D341Med (cell line): ENCODE data around the gene EGLN2.
A peak's percentile ranks its signal among the peaks of the same experiment; 100 is the strongest.
"Not testable (repeated sequence)": the region's sequence is repeated elsewhere in the genome, so short reads cannot be mapped to it uniquely, and the experiment has no call there.

Experiments
- DNase-seq: peaks from one replicate; pipeline ENCODE4 v3.0.0; 2012; ENCODE audit warnings: low spot score

EGLN2 gene

GRCh38 chr19:40798683-40799557 is at the start of gene EGLN2:
TSS of gene EGLN2 (plus strand) at chr19:40799191. CDS start at chr19:40800573, 1,382 bp downstream.
- peak; percentile 99 for DNase-seq

GRCh38 chr19:40750058-40750873 is 48.7 kb upstream of the EGLN2 start, which contains the start of gene ACTMAP:
TSS of gene ACTMAP (minus strand) at chr19:40750477. CDS start at chr19:40749803, 674 bp downstream.
- DNase-seq = peak; percentile 97

- DNase-seq = peak; percentile 95
These were observed 48.0 kb upstream of the EGLN2 start, which contains the start of gene SNRPA for GRCh38 chr19:40750874-40751537. TSS of gene SNRPA (plus strand) at chr19:40751203. CDS start at chr19:40751409, 206 bp downstream.

DNA sequence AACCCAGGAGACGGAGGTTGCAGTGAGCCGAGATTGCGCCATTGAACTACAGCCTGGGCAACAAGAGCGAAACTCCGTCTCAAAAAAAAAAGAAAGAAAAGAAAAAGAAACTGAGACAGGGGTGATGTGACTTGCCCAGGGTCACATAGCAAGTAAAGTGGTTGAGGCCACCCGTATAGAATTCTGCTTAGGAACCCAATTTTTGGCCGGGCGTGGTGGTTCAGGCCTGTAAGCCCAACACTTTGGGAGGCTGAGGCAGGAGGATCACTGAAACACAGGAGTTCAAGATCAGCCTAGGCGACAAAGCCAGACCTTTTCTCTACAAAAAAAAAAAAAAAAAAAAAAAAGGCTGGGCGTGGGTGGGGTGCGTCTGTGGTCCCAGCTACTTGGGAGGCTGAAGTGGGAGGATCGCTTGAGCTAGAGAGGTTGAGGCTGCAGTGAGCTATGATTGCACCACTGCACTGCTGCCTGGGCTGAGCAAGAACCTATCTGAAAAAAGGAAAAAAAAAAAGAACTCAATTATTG is 46.7 kb upstream of the EGLN2 start:
- DNase-seq = no peak

- no peak for DNase-seq
These were observed 44.3 kb upstream of the EGLN2 start for GRCh38 chr19:40754611-40755247.

DNA sequence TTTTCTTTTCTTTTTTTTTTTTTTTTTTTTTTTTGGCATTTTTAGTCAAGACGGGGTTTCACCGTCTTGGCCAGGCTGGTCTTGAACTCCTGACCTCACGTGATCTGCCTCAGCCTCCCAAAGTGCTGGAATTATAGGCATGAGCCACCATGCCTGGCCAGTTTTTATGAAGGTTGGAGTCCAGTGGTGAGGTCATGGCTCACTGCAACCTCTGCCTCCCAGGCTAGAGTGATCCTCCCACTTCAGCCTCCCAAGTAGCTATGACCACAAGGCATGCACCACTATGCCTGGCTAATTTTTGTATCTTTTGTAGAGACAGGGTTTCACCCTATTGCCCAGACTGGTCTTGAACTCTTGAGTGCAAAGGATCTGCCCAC is 43.8 kb upstream of the EGLN2 start:
- DNase-seq = no peak

DNA sequence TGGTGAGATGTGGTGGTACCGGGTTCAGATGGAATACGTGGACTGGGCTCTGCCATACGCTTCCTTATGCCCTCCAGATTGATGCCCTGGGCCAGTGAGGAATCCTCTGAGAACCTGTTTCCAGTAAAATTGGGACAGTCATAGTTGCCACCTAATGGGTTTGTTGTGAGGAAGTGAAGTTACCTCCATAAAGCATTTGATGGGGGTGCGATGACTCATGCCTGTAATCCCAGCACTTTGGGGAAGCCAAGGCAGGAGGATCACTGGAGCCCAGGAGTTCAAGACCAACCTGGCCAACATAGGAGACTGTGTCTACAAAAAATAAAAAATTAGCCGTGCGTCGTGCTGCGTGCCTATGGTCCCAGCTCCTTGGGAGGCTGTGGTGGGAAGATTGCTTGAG is 43.2 kb upstream of the EGLN2 start:
- no peak for DNase-seq

DNA sequence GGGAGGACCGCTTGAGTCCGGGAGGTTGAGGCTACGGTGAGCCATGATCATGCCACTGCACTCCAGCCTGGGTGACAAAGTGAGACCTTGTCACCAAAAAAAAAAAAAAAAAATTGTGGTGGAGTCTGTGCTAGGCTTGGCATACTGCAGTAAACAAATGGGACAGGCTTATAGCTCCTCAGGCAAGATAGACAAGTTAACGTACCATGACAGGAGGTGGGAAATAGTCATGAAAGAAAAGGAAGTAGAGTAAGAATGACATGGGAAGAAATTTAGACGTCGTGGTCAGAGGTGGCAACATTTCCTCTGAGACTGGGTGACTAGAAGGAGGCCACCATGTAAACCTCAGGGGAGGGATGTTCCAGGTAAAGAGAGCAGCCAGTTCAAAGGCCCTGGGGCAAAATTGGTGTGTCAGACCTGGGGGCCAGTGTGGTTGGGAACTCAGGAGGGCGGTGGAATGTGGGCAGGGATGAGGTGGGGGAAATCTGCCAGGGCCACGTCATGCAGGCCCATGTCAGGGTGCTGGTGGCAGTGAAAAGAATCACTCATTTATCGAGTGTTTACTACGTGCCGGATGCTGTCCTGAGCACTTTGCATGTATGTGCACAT is 42.4 kb upstream of the EGLN2 start:
- DNase-seq = no peak

DNA sequence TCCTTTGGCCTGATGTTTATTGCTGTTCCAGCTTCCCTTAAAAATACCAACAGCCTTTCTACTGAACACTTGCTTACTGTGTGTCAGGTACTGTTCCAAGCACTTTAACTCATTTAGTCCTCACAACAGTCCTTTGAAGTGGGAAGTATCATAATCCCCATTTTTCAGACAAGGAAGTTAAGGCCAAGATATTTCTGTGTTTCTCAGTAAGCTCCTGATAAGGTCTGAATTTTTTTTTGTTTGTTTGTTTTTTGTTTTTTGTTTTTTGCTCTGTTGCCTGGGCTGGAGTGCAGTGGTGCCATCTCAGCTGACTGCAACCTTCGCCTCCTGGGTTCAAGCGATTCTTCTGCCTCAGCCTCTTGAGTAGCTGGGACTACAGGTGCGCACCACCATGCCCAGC is 40.5 kb upstream of the EGLN2 start:
- no peak for DNase-seq

- DNase-seq = no peak
These were observed 39.6 kb upstream of the EGLN2 start for GRCh38 chr19:40759352-40759751.

DNA sequence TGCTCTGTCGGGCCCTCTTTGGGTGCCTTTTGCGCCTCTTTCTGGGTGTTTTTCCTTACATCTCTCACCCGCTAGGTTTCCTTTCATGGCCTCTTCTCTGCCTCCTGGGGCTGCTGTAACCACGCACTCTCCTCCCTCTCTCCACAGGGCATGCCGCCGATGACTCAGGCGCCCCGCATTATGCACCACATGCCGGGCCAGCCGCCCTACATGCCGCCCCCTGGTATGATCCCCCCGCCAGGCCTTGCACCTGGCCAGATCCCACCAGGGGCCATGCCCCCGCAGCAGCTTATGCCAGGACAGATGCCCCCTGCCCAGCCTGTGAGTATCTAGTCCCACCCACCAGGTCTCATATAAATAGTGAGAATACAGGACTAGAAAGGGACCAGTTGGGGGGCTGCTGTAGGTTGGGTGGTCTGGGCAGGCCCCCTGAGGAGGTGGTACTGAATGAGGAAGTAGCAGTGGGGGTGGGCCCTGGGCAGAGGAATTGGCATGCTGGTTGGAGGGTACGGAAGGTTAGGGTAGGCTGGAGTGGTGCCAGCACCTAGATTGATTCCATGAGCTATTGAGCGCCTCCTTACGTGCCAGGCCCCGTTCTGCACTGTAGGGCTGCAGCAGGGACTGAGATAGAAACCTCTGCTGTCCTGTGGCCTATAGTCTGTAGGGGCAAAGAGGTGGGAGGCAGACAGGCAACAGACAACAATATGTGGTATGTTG is 36.1 kb upstream of the EGLN2 start:
- no peak for DNase-seq

DNA sequence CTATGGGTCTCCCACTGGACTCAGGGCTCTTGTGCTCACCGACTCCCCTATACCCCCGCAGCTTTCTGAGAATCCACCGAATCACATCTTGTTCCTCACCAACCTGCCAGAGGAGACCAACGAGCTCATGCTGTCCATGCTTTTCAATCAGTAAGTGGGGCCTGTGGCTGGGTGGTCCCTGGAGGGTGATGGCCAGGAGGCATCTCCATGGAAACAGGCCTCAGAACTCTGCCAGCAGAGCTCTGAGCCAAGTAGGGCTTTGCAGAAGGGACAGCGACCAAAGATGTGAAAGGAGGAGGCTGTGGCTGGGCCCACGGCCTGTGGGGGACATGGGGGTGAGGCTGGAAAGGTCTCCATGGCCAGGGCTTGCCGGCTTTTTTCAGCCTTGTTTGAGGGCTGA is 35.5 kb upstream of the EGLN2 start:
- DNase-seq = no peak

- DNase-seq = no peak
These were observed 35.0 kb upstream of the EGLN2 start for GRCh38 chr19:40763963-40764362.

GRCh38 chr19:40766385-40766784 is 32.6 kb upstream of the EGLN2 start:
- not testable (repeated sequence) for DNase-seq

- no peak for DNase-seq
These were observed 30.1 kb upstream of the EGLN2 start for GRCh38 chr19:40768869-40769268.

GRCh38 chr19:40771101-40771862 is 27.7 kb upstream of the EGLN2 start:
- DNase-seq = not testable (repeated sequence)

DNA sequence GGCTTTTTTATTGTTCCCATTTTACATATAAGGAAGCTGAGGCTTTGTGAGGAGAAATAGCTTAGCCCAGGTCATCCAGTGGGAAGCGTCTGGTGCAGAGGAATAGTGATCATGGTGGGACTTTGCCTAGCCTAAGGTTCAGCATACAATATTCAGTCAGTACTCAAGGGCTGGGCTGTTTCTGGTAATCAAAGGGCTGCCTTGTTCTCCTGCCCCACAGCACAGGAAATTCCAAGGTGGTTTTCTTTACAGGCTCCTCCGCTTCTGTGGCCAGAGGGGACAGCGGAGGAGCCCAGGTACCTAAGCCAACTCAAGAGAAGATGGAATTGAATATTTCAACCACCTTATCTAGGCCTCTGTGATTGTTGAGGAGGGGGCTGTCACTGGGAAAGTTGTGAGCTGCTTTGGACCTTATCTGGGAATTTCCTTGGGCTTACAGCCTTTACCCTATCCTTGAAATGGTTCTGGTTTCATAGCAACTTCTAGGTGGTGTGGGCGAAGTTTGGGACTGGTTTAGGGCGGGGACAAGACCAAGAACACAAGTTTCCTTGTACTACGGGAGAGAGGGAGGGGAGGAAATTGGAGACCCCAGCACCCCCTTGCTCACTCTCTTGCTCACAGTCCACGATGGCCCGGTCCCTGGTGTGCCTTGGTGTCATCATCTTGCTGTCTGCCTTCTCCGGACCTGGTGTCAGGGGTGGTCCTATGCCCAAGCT is 23.9 kb upstream of the EGLN2 start, which contains the start of gene MIA:
MIA (plus strand) TSS at position 606 of the 716 bp plus-strand sequence; CDS start at position 628, 22 bp downstream.
- DNase-seq = no peak

DNA sequence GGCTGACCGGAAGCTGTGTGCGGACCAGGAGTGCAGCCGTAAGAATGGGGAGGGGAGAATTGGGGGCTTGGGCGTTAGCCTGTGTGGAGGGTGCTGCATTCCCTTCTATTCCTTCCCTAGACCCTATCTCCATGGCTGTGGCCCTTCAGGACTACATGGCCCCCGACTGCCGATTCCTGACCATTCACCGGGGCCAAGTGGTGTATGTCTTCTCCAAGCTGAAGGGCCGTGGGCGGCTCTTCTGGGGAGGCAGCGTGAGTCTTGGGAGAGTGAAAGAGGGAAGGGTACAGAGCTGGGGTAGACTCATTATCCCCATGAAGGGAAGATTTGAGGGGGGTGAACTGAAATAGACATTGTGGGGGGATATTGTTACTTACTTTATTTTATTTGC is 23.4 kb upstream of the EGLN2 start:
- DNase-seq = no peak

DNA sequence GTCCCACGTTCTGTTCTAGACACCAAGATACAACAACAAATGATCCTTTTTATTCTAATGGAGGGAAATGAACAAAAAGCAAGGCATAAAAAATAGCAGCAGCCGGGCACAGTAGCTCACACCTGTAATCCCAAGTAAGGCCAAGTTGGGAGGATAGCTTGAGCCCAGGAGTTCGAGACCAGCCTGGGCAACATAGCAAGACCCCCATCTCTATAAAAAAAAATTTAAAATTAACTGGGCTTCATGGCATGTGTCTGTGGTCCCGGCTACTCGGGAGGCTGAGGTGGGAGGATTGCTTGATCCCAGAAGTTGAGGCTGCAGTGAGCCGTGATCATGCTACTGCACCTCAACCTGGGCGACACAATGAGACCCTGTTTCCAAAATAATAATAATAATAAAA is 22.6 kb upstream of the EGLN2 start:
- no peak for DNase-seq
